CD14-positive monocyte (primary cell): ENCODE measurements around the gene ZP4. TPM values are rescaled to one million over a fixed set of nuclear protein-coding genes. Genes with fewer than 3 reads are reported as not detected.

Experiments
- DNase-seq, 3 donors: peaks; one replicate each; pipeline ENCODE4 v3.0.0-alpha.2; 2011 to 2022
- H2AFZ ChIP-seq: 2 replicates; pipeline ENCODE4 v1.6.0; 2012; ENCODE audit warnings: mild to moderate bottlenecking, low read depth, low read length, inconsistent platforms; ENCODE audit not compliant: insufficient read depth, poor library complexity, severe bottlenecking
- H3K27ac ChIP-seq, 2 donors: 1 replicate in 1 of 2; 2 replicates in 1 of 2; pipeline ENCODE4 v1.5.1; 2012 to 2013; ENCODE audit warnings: low read length in 2 of 2, control low read depth in 1 of 2, inconsistent platforms in 1 of 2, low read depth in 1 of 2, mild to moderate bottlenecking in 1 of 2
- H3K27me3 ChIP-seq, 2 donors: one replicate each; pipeline versions ENCODE4 v1.6.0 to v1.6.1; 2011 to 2013; ENCODE audit warnings: low read length in 2 of 2; ENCODE audit not compliant: control insufficient read depth in 2 of 2, insufficient read depth in 2 of 2
- H3K36me3 ChIP-seq, 2 donors: replicated peaks in 1 of 2; 1 replicate in 1 of 2; 2 replicates in 1 of 2; pipeline versions ENCODE4 v1.5.1 to v1.6.1; 2012 to 2013; ENCODE audit warnings: low read length in 2 of 2, control low read depth in 1 of 2, inconsistent platforms in 1 of 2, mild to moderate bottlenecking in 1 of 2; ENCODE audit not compliant: insufficient read depth in 2 of 2, control insufficient read depth in 1 of 2
- H3K4me1 ChIP-seq, 2 donors: 1 replicate in 1 of 2; 2 replicates in 1 of 2; pipeline versions ENCODE4 v1.5.1 to v1.6.1; 2012 to 2013; ENCODE audit warnings: low read length in 2 of 2, control low read depth in 1 of 2, inconsistent platforms in 1 of 2, mild to moderate bottlenecking in 1 of 2, moderate library complexity in 1 of 2; ENCODE audit not compliant: insufficient read depth in 2 of 2, control insufficient read depth in 1 of 2
- H3K4me2 ChIP-seq: replicated peaks from 2 replicates; pipeline ENCODE3; 2012; ENCODE audit warnings: low read length, moderate library complexity, mild to moderate bottlenecking; ENCODE audit not compliant: poor library complexity, severe bottlenecking; ENCODE audit errors: extremely low read depth
- H3K4me3 ChIP-seq, 3 experiments: fragments of 200-600 bp in 1 of 3; sonication (generic) in 1 of 3; replicated peaks in 1 of 3; 1 replicate in 2 of 3; 2 replicates in 1 of 3; pipeline ENCODE4 v1.5.1; 2011 to 2013; ENCODE audit warnings: low read length in 3 of 3, mild to moderate bottlenecking in 3 of 3, control low read depth in 2 of 3, low read depth in 2 of 3, inconsistent platforms in 1 of 3, moderate library complexity in 1 of 3
- H3K79me2 ChIP-seq: 2 replicates; pipeline ENCODE4 v1.6.0; 2012; ENCODE audit warnings: mild to moderate bottlenecking, control low read depth, inconsistent platforms, low read length, moderate library complexity; ENCODE audit not compliant: insufficient read depth
- H3K9ac ChIP-seq: 2 replicates; pipeline ENCODE4 v1.6.0; 2017; ENCODE audit warnings: low read length, mild to moderate bottlenecking; ENCODE audit not compliant: insufficient read depth, poor library complexity, severe bottlenecking
- H3K9me3 ChIP-seq, 2 donors: replicated peaks in 1 of 2; 1 replicate in 1 of 2; 2 replicates in 1 of 2; pipeline versions ENCODE4 v1.5.1 to v1.6.1; 2012 to 2013; ENCODE audit warnings: low read length in 2 of 2, control low read depth in 1 of 2; ENCODE audit not compliant: control insufficient read depth in 1 of 2, insufficient read depth in 1 of 2
- H4K20me1 ChIP-seq: 2 replicates; pipeline ENCODE4 v1.6.0; 2012; ENCODE audit warnings: mild to moderate bottlenecking, low read length, control low read depth, moderate library complexity; ENCODE audit not compliant: insufficient read depth
- H3K27ac Mint-ChIP-seq, 7 donors: one replicate each; pipeline ENCODE4 v1.8.0; 2020; ENCODE audit warnings: mild to moderate bottlenecking in 7 of 7, mixed read lengths in 7 of 7, moderate library complexity in 6 of 7, inconsistent platforms in 2 of 7
- H3K27me3 Mint-ChIP-seq, 3 donors: one replicate each; pipeline ENCODE4 v1.8.0; 2021 to 2022; ENCODE audit warnings: low read depth in 3 of 3, mild to moderate bottlenecking in 3 of 3, mixed read lengths in 3 of 3, moderate library complexity in 3 of 3, inconsistent platforms in 1 of 3
- H3K36me3 Mint-ChIP-seq, 2 donors: one replicate each; pipeline ENCODE4 v1.8.0; 2020; ENCODE audit warnings: mixed read lengths in 2 of 2, inconsistent platforms in 1 of 2, mild to moderate bottlenecking in 1 of 2
- H3K4me1 Mint-ChIP-seq: one replicate; pipeline ENCODE4 v1.8.0; 2020; ENCODE audit warnings: mild to moderate bottlenecking, mixed read lengths
- H3K4me3 Mint-ChIP-seq, 2 donors: one replicate each; pipeline ENCODE4 v1.8.0; 2020; ENCODE audit warnings: mild to moderate bottlenecking in 2 of 2, mixed read lengths in 2 of 2, moderate library complexity in 1 of 2
- H3K9me3 Mint-ChIP-seq, 7 donors: one replicate each; pipeline ENCODE4 v1.8.0; 2020 to 2022; ENCODE audit warnings: mixed read lengths in 7 of 7, mild to moderate bottlenecking in 6 of 7, moderate library complexity in 6 of 7, inconsistent platforms in 2 of 7
- WGBS: methylation state at CpG from one replicate; pipeline ENCODE4 v1.1.5; 2013; ENCODE audit warnings: missing lambda C conversion rate; ENCODE audit not compliant: insufficient coverage; 5-methylcytosine and 5-hydroxymethylcytosine counted together
- intact Hi-C, 2 donors: fragments of 100-400 bp; cut with micrococcal nuclease; formaldehyde crosslinking; loops; one replicate each; pipeline versions ENCODE4 v1.15.0 to v1.15.1; 2023
- polyA plus RNA-seq, 3 donors: library from polyadenylated mRNA; depleted of rRNA in 1 of 3; unstranded in 2 of 3; stranded (reverse) in 1 of 3; fragments of 300-500 nt in 2 of 3; fragments of >200 nt in 1 of 3; fragmentation: Illumina TruSeq in 2 of 3; gene quantifications; 1 replicate in 2 of 3; 2 replicates in 1 of 3; pipeline ENCODE4 v1.2.3, GENCODE V29; 2012 to 2021
- TF ChIP-seq, protein P1 (sequence below): fragments of 200-600 bp; IDR thresholded peaks from one replicate; pipeline ENCODE4 v1.8.0; 2022; ENCODE audit warnings: antibody characterized with exemption, mild to moderate bottlenecking

ZP4 gene
- polyA plus RNA-seq, 3 donors = not detected

DNA sequence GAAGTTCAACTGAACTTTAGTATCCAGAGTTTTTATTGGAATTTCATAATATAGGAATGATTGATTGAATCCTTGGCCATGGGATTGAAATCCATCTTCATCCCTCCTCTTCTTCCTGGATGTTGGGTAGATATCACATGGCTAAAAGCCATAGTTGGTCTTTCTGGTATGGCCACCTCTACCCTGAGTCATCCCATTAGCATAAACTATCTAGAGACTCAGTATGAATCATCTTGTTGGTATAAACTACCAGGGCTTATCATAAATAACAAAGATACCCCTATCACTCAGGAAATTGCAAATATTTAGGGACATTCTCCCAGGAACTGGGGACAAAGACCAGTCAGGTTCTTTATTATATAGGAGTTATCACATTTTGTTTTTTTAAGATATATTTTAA lies 21.2 kb upstream of the ZP4 start:
- no peaks in the 10 kb centered on the region for H3K27me3 ChIP-seq
- H3K9ac ChIP-seq = no peak overlapping the region
- DNase-seq = no peak
- H3K9me3 Mint-ChIP-seq = peaks cover 11 to 28% (median 15%) of the 10 kb centered on the region in 7 donors
- no peak overlapping the region for H3K4me3 Mint-ChIP-seq
- H3K27ac ChIP-seq = no peak overlapping the region
- no peaks in the 10 kb centered on the region for H3K36me3 ChIP-seq
- H3K36me3 Mint-ChIP-seq = no peaks in the 10 kb centered on the region
- no peaks in the 10 kb centered on the region for H4K20me1 ChIP-seq
- TF ChIP-seq, protein P1, sequence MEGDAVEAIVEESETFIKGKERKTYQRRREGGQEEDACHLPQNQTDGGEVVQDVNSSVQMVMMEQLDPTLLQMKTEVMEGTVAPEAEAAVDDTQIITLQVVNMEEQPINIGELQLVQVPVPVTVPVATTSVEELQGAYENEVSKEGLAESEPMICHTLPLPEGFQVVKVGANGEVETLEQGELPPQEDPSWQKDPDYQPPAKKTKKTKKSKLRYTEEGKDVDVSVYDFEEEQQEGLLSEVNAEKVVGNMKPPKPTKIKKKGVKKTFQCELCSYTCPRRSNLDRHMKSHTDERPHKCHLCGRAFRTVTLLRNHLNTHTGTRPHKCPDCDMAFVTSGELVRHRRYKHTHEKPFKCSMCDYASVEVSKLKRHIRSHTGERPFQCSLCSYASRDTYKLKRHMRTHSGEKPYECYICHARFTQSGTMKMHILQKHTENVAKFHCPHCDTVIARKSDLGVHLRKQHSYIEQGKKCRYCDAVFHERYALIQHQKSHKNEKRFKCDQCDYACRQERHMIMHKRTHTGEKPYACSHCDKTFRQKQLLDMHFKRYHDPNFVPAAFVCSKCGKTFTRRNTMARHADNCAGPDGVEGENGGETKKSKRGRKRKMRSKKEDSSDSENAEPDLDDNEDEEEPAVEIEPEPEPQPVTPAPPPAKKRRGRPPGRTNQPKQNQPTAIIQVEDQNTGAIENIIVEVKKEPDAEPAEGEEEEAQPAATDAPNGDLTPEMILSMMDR = no peak
- intact Hi-C loops = no loop called here
- H3K4me3 ChIP-seq = no peak overlapping the region
- no peaks in the 10 kb centered on the region for H3K27me3 Mint-ChIP-seq
- no peaks in the 10 kb centered on the region for H3K4me1 Mint-ChIP-seq
- no peaks in the 10 kb centered on the region for H3K4me1 ChIP-seq
- no peak overlapping the region for H2AFZ ChIP-seq
- no peak overlapping the region for H3K4me2 ChIP-seq
- H3K27ac Mint-ChIP-seq = no peak overlapping the region
- no peaks in the 10 kb centered on the region for H3K79me2 ChIP-seq
- peaks cover 8 to 13% of the 10 kb centered on the region in 2 donors for H3K9me3 ChIP-seq

DNA sequence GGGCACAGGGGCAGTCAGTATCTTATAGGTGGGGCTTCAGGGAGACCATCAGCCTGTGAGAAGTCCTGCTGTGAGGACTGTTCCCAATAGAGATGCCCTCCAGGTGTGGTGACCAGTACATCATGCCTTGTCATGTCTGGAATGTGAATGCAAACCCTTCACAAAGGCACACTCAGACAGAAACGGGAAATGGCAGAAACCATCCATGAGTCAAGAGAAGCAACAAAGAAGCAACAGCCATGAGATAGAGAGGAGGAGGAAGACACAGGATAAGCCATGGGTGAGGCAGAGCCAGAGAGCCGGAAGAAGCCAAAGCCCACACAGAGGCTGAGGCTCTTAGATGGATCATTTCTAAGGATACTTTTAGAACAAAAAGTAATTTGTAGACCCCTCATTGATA lies 20.1 kb upstream of the ZP4 start:
- no peak for DNase-seq
- H3K9me3 Mint-ChIP-seq = peaks cover 6 to 18% (median 9%) of the 10 kb centered on the region in 7 donors

More for the DNA sequence above, 20.1 kb upstream of the ZP4 start:
- Histone ChIP-seq H4K20me1 (no peaks in the 10 kb centered on the region), H3K4me1 (no peaks in the 10 kb centered on the region), H3K27me3 (no peaks in the 10 kb centered on the region), H3K36me3 (no peaks in the 10 kb centered on the region), H2AFZ (no peak overlapping the region), H3K27ac (no peak overlapping the region), H3K9ac (no peak overlapping the region), H3K79me2 (no peaks in the 10 kb centered on the region), H3K9me3 (peaks cover 0 to 5% of the 10 kb centered on the region in 2 donors), H3K4me3 (no peak overlapping the region), H3K4me2 (no peak overlapping the region)
- H3K27ac Mint-ChIP-seq = no peak overlapping the region
- H3K36me3 Mint-ChIP-seq = no peaks in the 10 kb centered on the region
- intact Hi-C loops = no loop called here
- TF ChIP-seq, protein P1 = no peak
- H3K4me3 Mint-ChIP-seq = no peak overlapping the region
- WGBS = 100% methylated on average over 1 of the region's 2 CpGs
- no peaks in the 10 kb centered on the region for H3K4me1 Mint-ChIP-seq
- no peaks in the 10 kb centered on the region for H3K27me3 Mint-ChIP-seq
